GM12874 (cell line): Measurements from ENCODE around the gene SFXN5.

Source experiments
- TF ChIP-seq, protein P1 (sequence below): IDR thresholded peaks from 2 replicates; pipeline ENCODE4 v1.5.1; 2011; ENCODE audit warnings: low read depth, mild to moderate bottlenecking, control low read depth, low read length, moderate library complexity; ENCODE audit not compliant: insufficient read depth

Gene SFXN5

DNA sequence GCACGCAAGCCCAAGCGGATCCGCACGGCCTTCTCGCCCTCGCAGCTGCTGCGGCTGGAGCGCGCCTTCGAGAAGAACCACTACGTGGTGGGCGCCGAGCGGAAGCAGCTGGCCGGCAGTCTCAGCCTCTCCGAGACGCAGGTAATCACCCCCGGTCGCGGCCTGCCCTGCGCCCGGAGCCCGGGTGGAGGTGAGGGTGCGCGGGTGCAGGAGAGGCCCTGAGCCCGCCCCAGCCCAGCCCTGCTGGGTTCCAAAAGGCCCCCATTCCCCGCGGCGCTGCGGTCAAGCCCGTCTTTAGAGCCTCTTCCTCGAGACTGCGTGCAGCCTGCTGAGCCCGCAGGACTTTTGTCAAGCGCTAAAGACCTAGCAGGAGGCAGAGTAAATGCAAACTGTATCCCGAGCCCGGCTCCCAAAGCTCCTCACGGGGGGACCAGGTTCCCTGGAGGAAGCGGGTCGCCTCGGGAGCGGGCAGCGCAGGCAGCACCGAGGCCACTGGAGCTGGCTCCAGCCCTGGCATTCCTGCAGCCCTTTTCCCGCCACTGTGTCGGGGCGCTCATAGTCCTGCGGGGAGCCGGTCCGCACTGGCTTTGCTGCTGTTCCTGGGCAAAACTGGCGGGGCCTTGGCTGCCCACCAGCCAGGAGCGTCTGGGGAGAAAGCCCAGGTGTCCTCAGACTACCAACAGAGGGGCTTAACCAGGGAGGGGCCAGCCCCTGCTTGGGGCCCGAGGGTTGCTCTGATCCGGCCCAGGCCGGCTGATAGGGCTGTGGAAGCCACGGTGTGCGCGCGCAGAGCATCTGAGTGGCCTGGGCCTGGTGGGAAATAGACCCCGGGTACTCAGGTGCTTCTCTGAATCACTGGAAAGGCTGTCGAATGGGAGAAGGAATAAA is 146.9 kb downstream of the SFXN5 start:
- TF ChIP-seq, protein P1, sequence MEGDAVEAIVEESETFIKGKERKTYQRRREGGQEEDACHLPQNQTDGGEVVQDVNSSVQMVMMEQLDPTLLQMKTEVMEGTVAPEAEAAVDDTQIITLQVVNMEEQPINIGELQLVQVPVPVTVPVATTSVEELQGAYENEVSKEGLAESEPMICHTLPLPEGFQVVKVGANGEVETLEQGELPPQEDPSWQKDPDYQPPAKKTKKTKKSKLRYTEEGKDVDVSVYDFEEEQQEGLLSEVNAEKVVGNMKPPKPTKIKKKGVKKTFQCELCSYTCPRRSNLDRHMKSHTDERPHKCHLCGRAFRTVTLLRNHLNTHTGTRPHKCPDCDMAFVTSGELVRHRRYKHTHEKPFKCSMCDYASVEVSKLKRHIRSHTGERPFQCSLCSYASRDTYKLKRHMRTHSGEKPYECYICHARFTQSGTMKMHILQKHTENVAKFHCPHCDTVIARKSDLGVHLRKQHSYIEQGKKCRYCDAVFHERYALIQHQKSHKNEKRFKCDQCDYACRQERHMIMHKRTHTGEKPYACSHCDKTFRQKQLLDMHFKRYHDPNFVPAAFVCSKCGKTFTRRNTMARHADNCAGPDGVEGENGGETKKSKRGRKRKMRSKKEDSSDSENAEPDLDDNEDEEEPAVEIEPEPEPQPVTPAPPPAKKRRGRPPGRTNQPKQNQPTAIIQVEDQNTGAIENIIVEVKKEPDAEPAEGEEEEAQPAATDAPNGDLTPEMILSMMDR, result no peak

DNA sequence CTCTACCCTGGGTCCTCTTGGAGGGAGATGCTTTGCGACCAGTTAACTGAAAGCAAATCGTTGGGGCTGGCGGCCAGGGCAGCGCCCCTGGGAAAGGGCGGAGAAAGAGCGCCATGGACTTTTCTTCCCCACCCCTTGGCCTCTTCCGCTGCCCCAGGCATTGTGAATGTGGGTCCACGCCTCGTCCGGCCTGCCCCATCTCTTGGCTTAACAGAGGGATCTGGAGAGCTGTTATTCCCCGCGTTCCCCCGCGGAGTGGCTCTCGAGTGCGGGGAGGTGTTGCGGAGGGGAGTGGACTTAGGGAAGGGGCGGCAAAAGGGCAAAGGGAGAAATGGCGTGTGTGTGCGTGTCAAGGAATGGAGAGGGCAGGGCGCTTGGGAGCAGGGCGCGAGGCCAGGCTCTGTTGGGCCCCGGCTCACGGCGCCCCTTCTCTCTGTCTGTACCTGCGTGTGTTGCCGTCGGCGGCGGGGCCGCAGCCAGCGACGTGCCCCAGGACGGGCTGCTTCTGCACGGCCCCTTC is 147.6 kb downstream of the SFXN5 start:
- TF ChIP-seq, protein P1, result no peak

DNA sequence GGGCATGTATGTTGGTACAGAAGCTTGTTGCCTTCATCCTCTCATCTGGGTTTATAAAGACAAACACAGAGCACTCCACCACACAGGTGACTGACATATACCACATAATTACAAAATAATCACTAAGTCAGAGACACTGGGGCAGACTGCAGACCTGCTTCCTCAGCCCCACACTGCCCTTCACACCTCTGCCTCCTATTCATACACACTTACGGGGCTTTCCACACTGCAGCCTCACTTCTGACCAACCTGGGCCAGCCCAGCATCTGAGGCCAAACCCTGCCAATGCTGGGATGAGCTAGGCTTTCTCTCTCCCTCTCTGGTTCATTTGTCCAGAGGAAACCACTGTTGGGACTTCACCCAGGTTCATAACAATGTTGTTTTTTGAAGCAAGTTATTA is 149.7 kb downstream of the SFXN5 start:
- TF ChIP-seq, protein P1, result no peak

DNA sequence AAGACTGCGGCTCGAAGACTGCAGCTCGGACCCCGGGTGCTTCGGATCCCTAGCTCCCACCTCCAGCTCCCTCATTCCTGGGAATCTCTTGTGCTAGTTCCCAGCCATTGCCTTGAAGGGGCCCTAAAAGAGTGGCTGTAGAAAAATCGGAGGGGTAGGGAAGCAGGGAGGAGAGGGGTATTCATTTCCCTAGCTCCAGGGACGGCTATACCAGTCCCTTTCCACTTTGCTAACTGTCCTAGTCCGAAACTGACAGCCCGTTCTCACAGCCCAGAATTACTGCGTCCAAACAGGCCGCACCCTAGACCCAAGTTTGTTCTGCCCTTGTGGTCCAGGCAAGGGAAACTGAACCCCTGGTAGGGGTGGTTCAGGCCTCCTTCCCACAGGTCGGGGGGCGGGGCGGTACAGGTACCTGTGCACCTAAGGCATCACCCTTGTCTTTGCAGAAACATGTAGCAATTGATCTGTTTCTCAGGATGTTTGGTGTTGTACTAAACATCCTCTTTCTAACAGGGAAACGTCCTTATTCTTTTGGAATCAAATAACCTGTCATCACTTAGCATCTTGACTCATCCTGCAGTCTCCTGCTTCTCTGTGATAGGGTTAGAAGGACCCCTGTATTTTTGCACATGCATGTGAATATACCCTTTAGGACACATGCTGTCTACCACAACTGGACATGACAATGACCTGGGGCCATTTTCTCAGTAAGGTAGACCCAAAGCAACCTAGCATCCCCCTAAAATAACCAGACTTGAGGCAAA is 150.2 kb downstream of the SFXN5 start:
- TF ChIP-seq, protein P1, result no peak

DNA sequence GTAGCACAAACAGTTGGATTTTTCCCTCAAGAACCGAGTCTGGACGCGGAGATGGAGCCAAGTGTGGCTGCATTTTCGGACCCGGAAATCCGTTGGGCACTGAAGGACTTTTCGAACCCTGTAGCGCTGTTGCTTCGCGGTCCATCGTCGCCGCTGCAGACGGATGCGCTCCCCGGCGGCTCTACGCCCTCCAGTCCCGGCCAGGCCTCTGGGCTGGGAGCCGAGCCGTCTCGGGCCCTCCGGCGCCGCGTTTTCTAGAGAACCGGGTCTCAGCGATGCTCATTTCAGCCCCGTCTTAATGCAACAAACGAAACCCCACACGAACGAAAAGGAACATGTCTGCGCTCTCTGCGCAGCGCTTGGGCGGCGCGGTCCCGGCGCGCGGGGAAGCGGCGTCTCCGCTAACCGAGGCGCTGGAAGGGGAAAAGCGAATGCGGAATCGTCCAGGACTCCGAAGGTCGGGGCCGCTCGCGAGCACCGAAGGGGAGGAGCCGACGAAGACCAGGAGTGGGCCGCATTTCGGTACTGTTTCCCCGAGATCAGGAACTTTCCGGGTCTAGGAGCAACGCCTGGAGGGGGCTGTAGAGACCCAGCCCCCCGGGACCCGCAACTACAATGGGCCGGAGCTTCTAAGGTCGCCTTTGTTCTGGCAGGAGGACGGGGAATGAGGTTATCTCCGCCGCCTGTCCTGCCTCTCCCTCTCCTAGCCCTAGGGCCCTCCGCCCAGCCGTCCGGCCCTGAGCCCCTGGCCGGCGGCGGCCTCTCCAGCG is 151.0 kb downstream of the SFXN5 start:
- TF ChIP-seq, protein P1, result no peak

DNA sequence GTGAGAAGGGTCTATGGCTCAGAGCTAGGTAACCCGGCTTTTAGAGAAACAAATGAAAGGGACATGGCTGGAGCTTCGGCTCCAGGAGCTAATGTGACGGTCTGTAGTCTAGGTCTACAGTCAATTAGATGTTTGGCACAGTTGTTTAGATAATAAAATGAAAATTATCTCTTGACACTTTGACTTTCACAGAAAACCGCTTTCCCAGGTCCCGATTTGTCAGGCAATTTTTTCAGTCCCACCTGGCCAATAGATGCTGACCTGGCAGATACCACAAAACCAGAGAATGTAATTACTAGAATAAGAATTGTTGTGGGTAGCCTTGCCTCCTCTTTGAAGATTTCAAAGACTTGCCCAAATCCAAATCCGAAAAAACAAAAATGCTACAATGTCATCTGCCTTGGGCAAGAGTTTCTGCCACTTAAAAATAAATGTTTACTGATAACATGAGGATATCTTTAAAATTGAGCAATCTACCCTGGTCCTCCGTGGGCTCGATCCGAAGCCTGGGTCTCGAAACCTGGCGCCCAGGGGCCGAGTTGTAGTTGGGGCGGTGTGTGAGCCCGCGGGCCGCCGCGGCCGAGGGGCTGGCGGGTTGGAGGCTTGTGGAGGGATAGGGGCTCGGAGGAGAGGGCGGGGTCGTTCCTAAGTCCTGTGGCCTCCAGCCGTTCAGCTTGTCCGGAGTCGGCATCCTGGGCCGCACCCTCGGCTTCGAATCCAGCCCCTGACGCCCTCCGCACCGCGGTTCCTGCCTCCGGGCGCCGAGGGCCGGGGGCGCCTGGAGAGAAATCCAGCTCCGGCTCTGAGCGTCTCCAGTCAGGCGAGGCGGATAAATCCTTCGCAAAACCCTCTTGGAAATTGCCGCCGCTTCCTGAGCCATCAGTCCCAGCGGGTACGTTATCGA is 151.8 kb downstream of the SFXN5 start:
- TF ChIP-seq, protein P1, result no peak
